M059J (cell line): ENCODE measurements around the gene ACAA1. TPM values are rescaled to one million over a fixed set of nuclear protein-coding genes. Genes with fewer than 3 reads are reported as not detected.

ENCODE experiments used
- DNase-seq: peaks from one replicate; pipeline ENCODE4 v3.0.0-alpha.2; 2012; ENCODE audit warnings: low read depth
- total RNA-seq: library from RNA; depleted of rRNA; stranded (reverse); fragments of >200 nt; shearing (Covaris generic); gene quantifications from 2 replicates; pipeline ENCODE4 v1.2.3, GENCODE V29; 2014

ACAA1 gene
- total RNA-seq, 1 experiment from 2014 or later: 13.2 TPM

- no peak for DNase-seq
Measured at GRCh38 chr3:38154033-38154494, 17.1 kb upstream of the ACAA1 start.

GRCh38 chr3:38153221-38153620 lies 16.3 kb upstream of the ACAA1 start:
- DNase-seq: no peak

GRCh38 chr3:38152609-38153008 lies 15.7 kb upstream of the ACAA1 start:
- DNase-seq: no peak

- no peak for DNase-seq
Measured at GRCh38 chr3:38151667-38152265, 14.8 kb upstream of the ACAA1 start.

- DNase-seq: no peak
Measured at GRCh38 chr3:38150780-38151528, 14.0 kb upstream of the ACAA1 start.

GRCh38 chr3:38149708-38150107 lies 12.8 kb upstream of the ACAA1 start:
- no peak for DNase-seq

GRCh38 chr3:38148311-38148882 lies 11.5 kb upstream of the ACAA1 start:
- DNase-seq: no peak

GRCh38 chr3:38147421-38147820 lies 10.5 kb upstream of the ACAA1 start:
- no peak for DNase-seq

GRCh38 chr3:38146504-38146903 lies 9.6 kb upstream of the ACAA1 start:
- DNase-seq: no peak

GRCh38 chr3:38143511-38143910 lies 6.6 kb upstream of the ACAA1 start:
- no peak for DNase-seq

GRCh38 chr3:38142959-38143358 lies 6.0 kb upstream of the ACAA1 start:
- DNase-seq: no peak

- DNase-seq: peak; percentile 54
Measured at GRCh38 chr3:38141952-38142273, 5.0 kb upstream of the ACAA1 start.

- no peak for DNase-seq
Measured at GRCh38 chr3:38141173-38141951, 4.4 kb upstream of the ACAA1 start.

- DNase-seq: no peak
Measured at GRCh38 chr3:38140326-38141172, 3.6 kb upstream of the ACAA1 start.

GRCh38 chr3:38139652-38140051 lies 2.7 kb upstream of the ACAA1 start:
- DNase-seq: no peak

GRCh38 chr3:38139191-38139590 lies 2.3 kb upstream of the ACAA1 start:
- DNase-seq: no peak

- peak; percentile 61 for DNase-seq
Measured at GRCh38 chr3:38138349-38139190, 1.6 kb upstream of the ACAA1 start, which contains the start of gene MYD88. TSS of gene MYD88 (plus strand) at chr3:38138661. CDS start at chr3:38138701, 40 bp downstream.

GRCh38 chr3:38137615-38138348 lies 855 bp upstream of the ACAA1 start:
- no peak for DNase-seq

GRCh38 chr3:38136393-38136776 lies 542 bp downstream of the ACAA1 start:
- DNase-seq: no peak
